H1 (cell line): Measurements from ENCODE around the gene NGFR. TPM values are rescaled to one million over a fixed set of nuclear protein-coding genes. Genes with fewer than 3 reads are reported as not detected.

Source experiments
- ATF2 ChIP-seq: IDR thresholded peaks from 2 replicates; pipeline ENCODE4 v1.6.1; 2012; ENCODE audit warnings: low read length, inconsistent platforms
- CHD7 ChIP-seq: fragments of 300-600 bp; sonication (generic); IDR thresholded peaks from 2 replicates; pipeline ENCODE4 v1.7.1; 2012; ENCODE audit warnings: low read length, moderate library complexity, mild to moderate bottlenecking, inconsistent platforms; ENCODE audit not compliant: insufficient replicate concordance
- KDM1A ChIP-seq: fragments of 200-600, 300-600 bp; sonication (generic); IDR thresholded peaks from 2 replicates; pipeline ENCODE4 v1.7.1; 2016; ENCODE audit warnings: mild to moderate bottlenecking, low read length, borderline replicate concordance
- MAFK ChIP-seq: IDR thresholded peaks from 2 replicates; pipeline ENCODE4 v1.6.1; 2012; ENCODE audit warnings: low read depth, mild to moderate bottlenecking, improper control_type of control experiment, low read length
- SAP30 ChIP-seq: fragments of 300-600 bp; sonication (generic); IDR thresholded peaks from 2 replicates; pipeline ENCODE4 v1.7.1; 2012; ENCODE audit warnings: low read length, moderate library complexity, mild to moderate bottlenecking, inconsistent platforms; ENCODE audit not compliant: insufficient read depth, insufficient replicate concordance
- SP2 ChIP-seq: IDR thresholded peaks from 2 replicates; pipeline ENCODE4 v1.6.1; 2012; ENCODE audit warnings: mild to moderate bottlenecking, low read length, inconsistent platforms
- TBP ChIP-seq: IDR thresholded peaks from 2 replicates; pipeline ENCODE4 v1.6.1; 2011; ENCODE audit warnings: low read depth, low read length, improper control_type of control experiment
- YY1 ChIP-seq: IDR thresholded peaks from 2 replicates; pipeline ENCODE4 v1.6.1; 2011; ENCODE audit warnings: low read depth, mild to moderate bottlenecking, low read length
- ZNF274 ChIP-seq: IDR thresholded peaks from 2 replicates; pipeline ENCODE4 v1.7.0; 2012; ENCODE audit warnings: low read length, borderline replicate concordance; ENCODE audit errors: extremely low read depth
- polyA plus RNA-seq, 7 experiments: library from polyadenylated mRNA; depleted of rRNA in 3 of 7; stranded (reverse) in 5 of 7; unstranded in 2 of 7; fragments of >200 nt in 5 of 7; fragments of 200-250 nt in 2 of 7; gene quantifications; 1 replicate in 5 of 7; 2 replicates in 1 of 7; 4 replicates in 1 of 7; pipeline versions ENCODE4 v1.2.1 to v1.2.3, GENCODE V29; 2011 to 2013; ENCODE audit warnings: missing spikeins in 2 of 7, mixed read lengths in 2 of 7
- total RNA-seq: library from RNA; stranded (reverse); fragmentation: NEBNext Ultra II Directional; extraction: Animal tissue kit (Norgen Biotek cat#: 25700); gene quantifications from 2 replicates; pipeline ENCODE4 v1.2.1, GENCODE V29; 2021

Gene NGFR
- total and polyA plus RNA-seq, 2 of the 8 experiments (the other 6 are each of a cell fraction or from before 2014, with no cell fraction given) = 8.1 to 10.3 TPM

- TF ChIP-seq CHD7 = no peak
- no peak for TF ChIP-seq TBP
- TF ChIP-seq YY1 = no peak
- TF ChIP-seq KDM1A = no peak; the same call in 1 of the 2 replicates
- TF ChIP-seq MAFK = no peak
- TF ChIP-seq SP2 = no peak
- TF ChIP-seq ZNF274 = no peak
- TF ChIP-seq ATF2 = no peak
- TF ChIP-seq SAP30 = no peak
Observed at GRCh38 chr17:49498029-49498615, 3.0 kb downstream of the NGFR start (continued).
